CD4-positive, alpha-beta T cell (primary cell): Measurements from ENCODE around the gene ARID1B. TPM values are rescaled to one million over a fixed set of nuclear protein-coding genes. Genes with fewer than 3 reads are reported as not detected.

Experiments used
- ATAC-seq: fragments of 200-7000 bp; cut with Tn5 transposase; one replicate; pipeline ENCODE4 v1.10.0; 2022; ENCODE audit warnings: mild to moderate bottlenecking; ENCODE audit not compliant: poor library complexity
- CTCF ChIA-PET: fragments of 350-600 bp; sonication (Branson Sonifier 250); formaldehyde crosslinking; loops from one replicate; lab custom pipeline; 2021; ENCODE audit warnings: antibody characterized with exemption, inconsistent platforms; lab: Charles Lee
- POLR2A ChIA-PET: fragments of 350-600 bp; sonication (Branson Sonifier 250); formaldehyde crosslinking; loops from one replicate; lab custom pipeline; 2021; ENCODE audit warnings: antibody characterized with exemption, inconsistent platforms; lab: Charles Lee
- DNase-seq, 14 experiments: peaks; one replicate each; pipeline ENCODE4 v3.0.0-alpha.2; 2013 to 2020; ENCODE audit warnings: mixed read lengths in 2 of 14
- H3K27ac ChIP-seq, 2 donors: one replicate each; pipeline versions ENCODE4 v1.5.1 to v1.7.0; 2013; ENCODE audit warnings: low read length in 2 of 2, low read depth in 1 of 2, mild to moderate bottlenecking in 1 of 2
- H3K27me3 ChIP-seq, 2 experiments: 1 replicate in 1 of 2; 2 replicates in 1 of 2; pipeline versions ENCODE4 v1.6.1 to v1.7.0; 2013; ENCODE audit warnings: low read length in 2 of 2, control low read depth in 1 of 2, mild to moderate bottlenecking in 1 of 2, moderate library complexity in 1 of 2; ENCODE audit not compliant: insufficient read depth in 2 of 2, control insufficient read depth in 1 of 2
- H3K36me3 ChIP-seq: one replicate; pipeline ENCODE4 v1.6.1; 2013; ENCODE audit warnings: low read length, control low read depth; ENCODE audit not compliant: insufficient read depth
- H3K4me1 ChIP-seq: one replicate; pipeline ENCODE4 v1.6.1; 2013; ENCODE audit warnings: low read length, control low read depth; ENCODE audit not compliant: insufficient read depth
- H3K4me3 ChIP-seq: one replicate; pipeline ENCODE4 v1.5.1; 2013; ENCODE audit warnings: mild to moderate bottlenecking, low read length, moderate library complexity
- H3K9me3 ChIP-seq, 2 experiments: 1 replicate in 1 of 2; 2 replicates in 1 of 2; pipeline versions ENCODE4 v1.6.1 to v1.7.0; 2013; ENCODE audit warnings: low read length in 2 of 2, mild to moderate bottlenecking in 2 of 2, control low read depth in 1 of 2, moderate library complexity in 1 of 2; ENCODE audit not compliant: control insufficient read depth in 1 of 2, insufficient read depth in 1 of 2
- H3K27ac Mint-ChIP-seq: one replicate; pipeline ENCODE4 v1.8.0; 2020; ENCODE audit warnings: mixed read lengths
- H3K27me3 Mint-ChIP-seq: one replicate; pipeline ENCODE4 v1.8.0; 2021; ENCODE audit warnings: mixed read lengths
- H3K36me3 Mint-ChIP-seq: one replicate; pipeline ENCODE4 v1.8.0; 2021; ENCODE audit warnings: low read depth, mixed read lengths
- H3K4me1 Mint-ChIP-seq: one replicate; pipeline ENCODE4 v1.8.0; 2021; ENCODE audit warnings: low read depth, mixed read lengths
- H3K4me3 Mint-ChIP-seq: one replicate; pipeline ENCODE4 v1.8.0; 2020; ENCODE audit warnings: mild to moderate bottlenecking, mixed read lengths
- H3K9me3 Mint-ChIP-seq: one replicate; pipeline ENCODE4 v1.8.0; 2020; ENCODE audit warnings: mixed read lengths
- intact Hi-C, 2 experiments: fragments of 100-400 bp; cut with DNase I in 1 of 2; cut with micrococcal nuclease in 1 of 2; formaldehyde crosslinking; loops; one replicate each; pipeline versions ENCODE4 v1.15.1 to v1.9.0; 2023 to 2025; cut with DNase I, micrococcal nuclease
- total RNA-seq, 174 experiments: library from RNA in 2 of 174; stranded (reverse) in 2 of 174; gene quantifications; one replicate each; pipeline ENCODE4 v1.2.3 and lab custom pipeline; 2021 to 2026
- TF ChIP-seq, protein P1 (sequence below): fragments of 200-600 bp; IDR thresholded peaks from one replicate; pipeline ENCODE4 v1.8.0; 2022; ENCODE audit warnings: antibody characterized with exemption, mild to moderate bottlenecking

Gene ARID1B
- total RNA-seq, 2 experiments from 2014 or later: 120 to 125 TPM

DNA sequence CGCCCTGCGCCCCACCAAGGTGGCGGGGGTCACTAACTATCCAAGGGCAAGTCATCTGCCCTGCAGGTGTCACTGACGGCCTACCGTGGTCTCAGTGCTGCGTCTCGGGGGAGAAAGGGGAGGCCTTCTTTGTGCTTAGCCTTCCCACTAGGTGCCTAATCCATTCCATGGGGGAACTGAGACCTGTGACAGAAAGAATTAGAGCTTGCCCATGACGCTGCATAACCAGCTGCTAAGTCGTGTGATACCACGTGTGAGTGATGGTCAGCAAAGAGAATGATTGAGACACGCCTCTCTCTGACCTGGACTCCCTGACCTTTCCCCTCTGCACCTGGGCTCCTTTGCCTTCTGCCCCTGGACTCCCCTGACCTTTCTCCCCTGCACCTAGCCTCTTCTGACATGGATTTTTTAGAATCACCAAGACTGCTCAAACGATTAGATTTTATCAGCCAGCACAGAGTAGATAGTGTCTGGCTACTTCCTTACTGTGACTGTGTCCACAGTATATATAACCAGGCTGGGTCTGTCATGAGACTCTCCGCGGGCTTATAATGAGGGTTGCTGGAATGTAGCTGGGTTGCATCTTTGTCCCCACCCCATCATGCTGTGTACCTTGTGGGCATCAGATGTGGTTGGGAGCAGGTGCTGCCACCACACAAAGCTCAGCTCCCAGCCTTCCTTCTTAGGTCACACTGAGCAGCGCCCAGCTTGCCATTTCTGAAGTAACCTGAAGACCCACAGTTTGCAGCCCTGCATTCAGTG lies 405.5 kb downstream of the ARID1B start:
- POLR2A ChIA-PET: no interaction called here
- Histone ChIP-seq H3K9me3 (no peaks in the 10 kb centered on the region), H3K4me1 (peaks cover 16% of the 10 kb centered on the region), H3K4me3 (no peak overlapping the region), H3K27ac (no peak overlapping the region), H3K36me3 (peaks cover 56% of the 10 kb centered on the region), H3K27me3 (no peaks in the 10 kb centered on the region)
- Mint-ChIP-seq H3K27ac (peak overlapping the region; percentile 52), H3K4me3 (no peak overlapping the region), H3K4me1 (peaks cover 21% of the 10 kb centered on the region), H3K27me3 (no peaks in the 10 kb centered on the region), H3K9me3 (no peaks in the 10 kb centered on the region), H3K36me3 (peaks cover 85% of the 10 kb centered on the region)
- intact Hi-C loops: loop anchor here in 1 of 2 experiments (5.0 kb wide), 1 partner anchor 150 kb away; no protein-coding TSS in a partner anchor
- DNase-seq (no peak), ATAC-seq (no peak)
- CTCF ChIA-PET: no interaction called here
- TF ChIP-seq, protein P1, sequence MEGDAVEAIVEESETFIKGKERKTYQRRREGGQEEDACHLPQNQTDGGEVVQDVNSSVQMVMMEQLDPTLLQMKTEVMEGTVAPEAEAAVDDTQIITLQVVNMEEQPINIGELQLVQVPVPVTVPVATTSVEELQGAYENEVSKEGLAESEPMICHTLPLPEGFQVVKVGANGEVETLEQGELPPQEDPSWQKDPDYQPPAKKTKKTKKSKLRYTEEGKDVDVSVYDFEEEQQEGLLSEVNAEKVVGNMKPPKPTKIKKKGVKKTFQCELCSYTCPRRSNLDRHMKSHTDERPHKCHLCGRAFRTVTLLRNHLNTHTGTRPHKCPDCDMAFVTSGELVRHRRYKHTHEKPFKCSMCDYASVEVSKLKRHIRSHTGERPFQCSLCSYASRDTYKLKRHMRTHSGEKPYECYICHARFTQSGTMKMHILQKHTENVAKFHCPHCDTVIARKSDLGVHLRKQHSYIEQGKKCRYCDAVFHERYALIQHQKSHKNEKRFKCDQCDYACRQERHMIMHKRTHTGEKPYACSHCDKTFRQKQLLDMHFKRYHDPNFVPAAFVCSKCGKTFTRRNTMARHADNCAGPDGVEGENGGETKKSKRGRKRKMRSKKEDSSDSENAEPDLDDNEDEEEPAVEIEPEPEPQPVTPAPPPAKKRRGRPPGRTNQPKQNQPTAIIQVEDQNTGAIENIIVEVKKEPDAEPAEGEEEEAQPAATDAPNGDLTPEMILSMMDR: no peak

DNA sequence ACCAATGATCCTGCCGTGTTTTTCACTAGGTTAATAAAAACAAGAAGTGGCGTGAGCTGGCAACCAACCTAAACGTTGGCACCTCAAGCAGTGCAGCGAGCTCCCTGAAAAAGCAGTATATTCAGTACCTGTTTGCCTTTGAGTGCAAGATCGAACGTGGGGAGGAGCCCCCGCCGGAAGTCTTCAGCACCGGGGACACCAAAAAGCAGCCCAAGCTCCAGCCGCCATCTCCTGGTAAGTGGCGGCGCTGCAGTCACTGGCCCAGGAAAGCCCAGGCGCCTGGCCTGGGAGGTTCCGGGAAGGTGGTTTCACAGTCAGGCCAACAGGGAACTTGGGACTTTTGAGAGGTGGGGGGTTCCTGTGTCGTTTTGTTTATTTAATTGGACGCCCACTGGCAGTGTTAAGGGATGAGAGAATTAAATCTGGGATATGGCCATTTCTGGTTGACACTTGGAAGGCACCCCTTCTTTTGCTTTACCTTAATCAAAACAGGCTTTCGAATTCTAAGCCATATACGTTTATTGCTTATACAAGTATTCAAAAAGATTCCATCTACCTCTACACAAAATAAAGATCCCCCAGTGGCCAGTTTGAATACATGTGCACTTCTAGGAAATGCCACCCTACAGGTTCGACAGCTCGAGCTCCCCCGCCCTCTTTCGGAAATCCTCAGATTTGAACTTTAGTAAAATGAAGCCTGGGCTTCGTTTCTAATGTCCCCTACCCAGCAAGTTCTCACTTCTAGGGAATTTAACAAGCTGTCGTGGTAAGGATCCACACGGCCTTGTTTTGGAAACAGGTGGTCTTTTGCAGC lies 407.2 kb downstream of the ARID1B start:
- H3K36me3 Mint-ChIP-seq: peaks cover 94% of the 10 kb centered on the region
- peak; percentile 35 to 75 (median 54) for DNase-seq
- Histone ChIP-seq H3K27me3 (no peaks in the 10 kb centered on the region), H3K27ac (no peak overlapping the region), H3K9me3 (no peaks in the 10 kb centered on the region), H3K4me3 (no peak overlapping the region), H3K36me3 (peaks cover 66% of the 10 kb centered on the region), H3K4me1 (peaks cover 16% of the 10 kb centered on the region)
- TF ChIP-seq, protein P1: peak; percentile 63
- peak; percentile 85 for ATAC-seq
- ChIA-PET CTCF (interaction anchor here (0.6 to 1.3 kb wide), 6 partner anchors 10 to 537 kb away, joined by 3 to 9 read pairs (median 3); no protein-coding TSS in a partner anchor), POLR2A (interaction anchor here (0.6 to 1.3 kb wide), 2 partner anchors 90 to 147 kb away, joined by 3 to 4 read pairs; no protein-coding TSS in a partner anchor)
- H3K4me3 Mint-ChIP-seq: no peak overlapping the region
- intact Hi-C loops: loop anchor here (1.0 to 5.0 kb wide), 5 partner anchors 150 to 1857 kb away; no protein-coding TSS in a partner anchor
- H3K27ac Mint-ChIP-seq: no peak overlapping the region
- H3K27me3 Mint-ChIP-seq: no peaks in the 10 kb centered on the region
- H3K4me1 Mint-ChIP-seq: peaks cover 21% of the 10 kb centered on the region
- no peaks in the 10 kb centered on the region for H3K9me3 Mint-ChIP-seq

DNA sequence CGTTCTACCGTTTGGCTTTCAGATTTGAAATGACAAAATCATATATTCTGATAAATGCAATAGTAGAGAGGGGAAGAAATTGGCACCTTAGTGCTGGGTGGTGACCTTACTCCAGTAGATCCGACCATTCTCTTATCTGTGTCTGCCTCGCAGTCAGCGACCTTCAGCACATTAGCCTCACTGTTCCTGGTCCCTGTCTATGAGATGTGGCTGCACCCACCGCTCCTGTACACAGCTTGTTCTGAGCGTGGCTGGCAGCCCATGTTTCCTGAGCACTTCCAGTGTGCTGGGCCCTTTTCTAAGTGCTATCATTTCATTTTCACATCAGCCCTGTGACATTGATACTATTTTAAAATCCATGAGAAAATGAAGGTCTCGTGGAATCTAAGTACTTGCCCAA lies 408.0 kb downstream of the ARID1B start:
- Histone ChIP-seq H3K27me3 (no peaks in the 10 kb centered on the region), H3K36me3 (peaks cover 73% of the 10 kb centered on the region), H3K4me3 (no peak overlapping the region), H3K9me3 (no peaks in the 10 kb centered on the region), H3K4me1 (peaks cover 16% of the 10 kb centered on the region), H3K27ac (no peak overlapping the region)
- Mint-ChIP-seq H3K4me1 (peaks cover 21% of the 10 kb centered on the region), H3K27me3 (no peaks in the 10 kb centered on the region), H3K27ac (no peak overlapping the region), H3K9me3 (no peaks in the 10 kb centered on the region), H3K36me3 (peaks cover 98% of the 10 kb centered on the region), H3K4me3 (no peak overlapping the region)
- ATAC-seq (no peak), DNase-seq (no peak)
- ChIA-PET CTCF (no interaction called here), POLR2A (no interaction called here)
- TF ChIP-seq, protein P1: no peak
- intact Hi-C loops: loop anchor here (2.0 to 5.0 kb wide), 2 partner anchors 620 to 808 kb away; no protein-coding TSS in a partner anchor
